HFFc6 (cell line): ENCODE measurements around the gene EDA. TPM values are rescaled to one million over a fixed set of nuclear protein-coding genes. Genes with fewer than 3 reads are reported as not detected.

Experiments
- DNase-seq: peaks from one replicate; pipeline ENCODE4 v3.0.0-alpha.2; 2018
- H3K27ac Mint-ChIP-seq: 2 replicates; pipeline ENCODE4 v1.8.0; 2020; ENCODE audit warnings: mild to moderate bottlenecking, mixed read lengths
- H3K27me3 Mint-ChIP-seq: 2 replicates; pipeline ENCODE4 v1.8.0; 2021; ENCODE audit warnings: mild to moderate bottlenecking, moderate library complexity, mixed read lengths; ENCODE audit not compliant: insufficient read depth
- H3K36me3 Mint-ChIP-seq: 2 replicates; pipeline ENCODE4 v1.8.0; 2021; ENCODE audit warnings: low read depth, mixed read lengths
- H3K4me1 Mint-ChIP-seq: 2 replicates; pipeline ENCODE4 v1.8.0; 2020; ENCODE audit warnings: low read depth, mixed read lengths
- H3K4me3 Mint-ChIP-seq: 2 replicates; pipeline ENCODE4 v1.8.0; 2020; ENCODE audit warnings: mild to moderate bottlenecking, moderate library complexity, mixed read lengths
- H3K9me3 Mint-ChIP-seq: 2 replicates; pipeline ENCODE4 v1.8.0; 2020; ENCODE audit warnings: mild to moderate bottlenecking, mixed read lengths
- total RNA-seq, 6 experiments: library from RNA; stranded (reverse); fragmentation: NEBNext Ultra II Directional; extraction: Animal tissue kit (Norgen Biotek cat#: 25700); gene quantifications; 2 replicates in 1 of 6; 3 replicates in 5 of 6; pipeline ENCODE4 v1.2.3, GENCODE V29; 2021
- TF ChIP-seq, protein P1 (sequence below): fragments of 200-600 bp; sonication (generic); IDR thresholded peaks from 2 replicates; pipeline ENCODE4 v1.5.0; 2021; ENCODE audit warnings: antibody characterized with exemption, mild to moderate bottlenecking

The EDA gene
- total RNA-seq, 6 experiments from 2014 or later = 0.08 to 0.34 (median 0.14) TPM

DNA sequence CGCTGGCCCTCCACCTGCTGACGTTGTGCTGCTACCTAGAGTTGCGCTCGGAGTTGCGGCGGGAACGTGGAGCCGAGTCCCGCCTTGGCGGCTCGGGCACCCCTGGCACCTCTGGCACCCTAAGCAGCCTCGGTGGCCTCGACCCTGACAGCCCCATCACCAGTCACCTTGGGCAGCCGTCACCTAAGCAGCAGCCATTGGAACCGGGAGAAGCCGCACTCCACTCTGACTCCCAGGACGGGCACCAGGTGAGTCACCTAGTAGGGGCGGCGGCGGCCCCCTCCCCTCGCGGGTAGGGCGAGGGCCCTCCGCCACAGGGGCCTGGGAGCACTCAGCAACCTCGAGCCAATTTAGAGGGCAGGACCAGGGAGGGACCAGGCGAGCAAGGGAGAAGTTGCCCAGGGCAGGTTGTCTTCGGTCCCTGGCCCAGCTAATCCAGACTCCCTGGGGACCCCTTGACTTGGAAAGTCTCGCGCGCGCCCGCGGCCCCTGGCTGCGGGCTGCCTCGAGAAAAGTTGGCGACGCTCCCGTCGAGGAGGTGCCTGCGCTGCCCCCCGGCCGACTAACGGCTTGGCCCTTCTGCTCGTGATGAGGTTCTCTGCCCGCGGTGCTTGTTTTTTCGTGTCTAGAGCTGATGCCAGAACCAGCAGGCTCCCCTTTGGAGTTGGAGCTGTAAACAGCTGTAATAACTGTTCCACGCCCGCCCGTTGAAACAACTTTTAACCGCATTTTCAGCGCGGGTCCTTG lies 717 bp downstream of the EDA start:
- no peak for DNase-seq
- Mint-ChIP-seq H3K4me1 (no peaks in the 10 kb centered on the region), H3K4me3 (peak overlapping the region; percentile 74), H3K9me3 (no peaks in the 10 kb centered on the region), H3K27ac (no peak overlapping the region), H3K36me3 (no peaks in the 10 kb centered on the region), H3K27me3 (peaks cover 2% of the 10 kb centered on the region)
- TF ChIP-seq, protein P1, sequence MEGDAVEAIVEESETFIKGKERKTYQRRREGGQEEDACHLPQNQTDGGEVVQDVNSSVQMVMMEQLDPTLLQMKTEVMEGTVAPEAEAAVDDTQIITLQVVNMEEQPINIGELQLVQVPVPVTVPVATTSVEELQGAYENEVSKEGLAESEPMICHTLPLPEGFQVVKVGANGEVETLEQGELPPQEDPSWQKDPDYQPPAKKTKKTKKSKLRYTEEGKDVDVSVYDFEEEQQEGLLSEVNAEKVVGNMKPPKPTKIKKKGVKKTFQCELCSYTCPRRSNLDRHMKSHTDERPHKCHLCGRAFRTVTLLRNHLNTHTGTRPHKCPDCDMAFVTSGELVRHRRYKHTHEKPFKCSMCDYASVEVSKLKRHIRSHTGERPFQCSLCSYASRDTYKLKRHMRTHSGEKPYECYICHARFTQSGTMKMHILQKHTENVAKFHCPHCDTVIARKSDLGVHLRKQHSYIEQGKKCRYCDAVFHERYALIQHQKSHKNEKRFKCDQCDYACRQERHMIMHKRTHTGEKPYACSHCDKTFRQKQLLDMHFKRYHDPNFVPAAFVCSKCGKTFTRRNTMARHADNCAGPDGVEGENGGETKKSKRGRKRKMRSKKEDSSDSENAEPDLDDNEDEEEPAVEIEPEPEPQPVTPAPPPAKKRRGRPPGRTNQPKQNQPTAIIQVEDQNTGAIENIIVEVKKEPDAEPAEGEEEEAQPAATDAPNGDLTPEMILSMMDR = no peak

DNA sequence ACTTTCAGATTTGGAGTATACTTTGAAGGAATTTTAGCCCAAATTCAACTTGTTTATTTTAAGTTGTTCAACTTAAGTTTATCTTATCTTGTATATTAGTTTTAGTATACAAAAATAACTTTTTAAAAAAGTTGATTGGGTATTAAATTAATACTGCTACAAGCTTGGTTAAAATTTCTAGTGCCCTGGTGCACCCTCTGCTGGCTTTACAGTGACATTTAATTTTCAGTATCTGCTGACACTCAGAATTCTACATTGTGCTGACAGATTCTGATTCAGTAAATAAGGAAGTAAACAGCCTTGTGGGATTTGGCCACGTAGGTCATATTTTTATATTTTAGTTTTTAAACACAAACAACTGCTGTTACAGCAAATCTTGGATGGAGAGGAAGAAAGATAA lies 2.9 kb downstream of the EDA start:
- TF ChIP-seq, protein P1 = peak; percentile 65
- no peaks in the 10 kb centered on the region for H3K9me3 Mint-ChIP-seq
- peaks cover 2% of the 10 kb centered on the region for H3K27me3 Mint-ChIP-seq
- no peaks in the 10 kb centered on the region for H3K4me1 Mint-ChIP-seq
- H3K36me3 Mint-ChIP-seq = no peaks in the 10 kb centered on the region
- no peak for DNase-seq
- no peak overlapping the region for H3K27ac Mint-ChIP-seq
- no peak overlapping the region for H3K4me3 Mint-ChIP-seq

DNA sequence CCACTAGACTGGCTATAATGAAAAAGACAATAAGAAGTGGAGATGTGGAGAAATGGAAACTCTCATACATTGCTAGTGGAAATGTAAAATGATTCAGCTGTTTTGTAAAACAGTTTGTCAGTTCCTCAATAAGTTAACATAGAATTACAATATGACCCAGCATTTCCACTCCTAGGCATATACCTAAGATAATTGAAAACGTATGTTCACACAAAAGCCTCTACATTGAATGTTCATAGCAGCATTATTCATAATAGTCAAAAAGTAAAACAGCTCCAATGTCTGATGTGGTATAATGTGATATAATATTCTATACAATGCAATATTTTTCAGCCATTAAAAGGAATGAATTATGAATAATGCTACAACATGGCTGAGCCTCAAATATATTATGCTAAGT lies 10.2 kb downstream of the EDA start:
- no peaks in the 10 kb centered on the region for H3K9me3 Mint-ChIP-seq
- peaks cover 2% of the 10 kb centered on the region; the same call in 1 of the 2 replicates for H3K27me3 Mint-ChIP-seq
- DNase-seq = no peak
- no peak overlapping the region for H3K27ac Mint-ChIP-seq
- H3K4me3 Mint-ChIP-seq = no peak overlapping the region
- H3K36me3 Mint-ChIP-seq = no peaks in the 10 kb centered on the region
- H3K4me1 Mint-ChIP-seq = no peaks in the 10 kb centered on the region
- TF ChIP-seq, protein P1 = no peak

DNA sequence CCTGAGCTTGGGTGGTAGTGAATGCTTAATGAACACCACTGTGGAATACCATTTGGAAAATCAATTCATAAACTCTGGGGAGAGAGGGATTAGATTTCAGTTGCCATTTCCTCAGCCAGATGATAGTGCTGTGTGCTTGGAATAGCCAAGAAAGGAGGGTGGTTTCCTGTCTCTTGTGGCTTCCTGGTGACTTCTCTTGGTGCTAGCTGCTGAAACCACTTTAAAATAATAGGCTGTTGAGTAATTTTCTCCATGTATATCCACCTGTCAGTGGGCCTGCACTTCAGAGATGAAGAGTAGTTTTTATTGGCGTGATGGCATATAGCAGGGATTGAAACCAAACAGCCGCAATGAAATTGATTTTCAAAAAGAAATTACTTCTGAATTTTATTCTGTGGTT lies 11.8 kb downstream of the EDA start:
- no peaks in the 10 kb centered on the region; the same call in 1 of the 2 replicates for H3K27me3 Mint-ChIP-seq
- TF ChIP-seq, protein P1 = no peak
- no peaks in the 10 kb centered on the region for H3K4me1 Mint-ChIP-seq
- H3K9me3 Mint-ChIP-seq = no peaks in the 10 kb centered on the region
- DNase-seq = no peak
- H3K4me3 Mint-ChIP-seq = no peak overlapping the region
- H3K27ac Mint-ChIP-seq = no peak overlapping the region
- no peaks in the 10 kb centered on the region for H3K36me3 Mint-ChIP-seq

DNA sequence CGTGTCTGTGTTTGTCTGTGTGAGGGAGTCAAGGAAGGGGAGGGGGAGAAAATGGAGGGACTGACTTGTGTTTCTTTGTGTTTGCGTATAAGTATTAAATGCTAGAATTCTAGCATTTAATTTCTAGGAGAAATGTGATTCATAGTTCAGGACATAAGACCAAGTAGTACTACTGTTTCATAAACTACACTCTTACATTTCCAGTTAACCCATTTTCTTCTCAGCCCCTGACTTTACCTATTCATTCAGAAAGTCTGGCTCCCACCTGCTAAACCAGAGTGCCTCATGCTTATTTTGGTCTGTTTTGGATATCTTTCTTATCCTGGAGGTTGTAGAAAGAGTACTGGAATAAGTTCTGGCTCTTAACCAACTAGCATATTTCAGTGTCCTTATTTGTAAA lies 14.2 kb downstream of the EDA start:
- TF ChIP-seq, protein P1 = no peak
- Mint-ChIP-seq H3K4me1 (no peaks in the 10 kb centered on the region), H3K36me3 (no peaks in the 10 kb centered on the region), H3K27me3 (no peaks in the 10 kb centered on the region; the same call in 1 of the 2 replicates), H3K27ac (no peak overlapping the region), H3K4me3 (no peak overlapping the region), H3K9me3 (no peaks in the 10 kb centered on the region)
- no peak for DNase-seq
